GM23338 (cell line): ENCODE measurements around the gene EZH2. TPM values are rescaled to one million over a fixed set of nuclear protein-coding genes. Genes with fewer than 3 reads are reported as not detected.

Source experiments
- ATAC-seq: fragments of 200-7000 bp; cut with Tn5 transposase; 3 replicates; pipeline ENCODE4 v1.9.1; 2020
- DNase-seq: peaks from one replicate; pipeline ENCODE4 v3.0.0-alpha.2; 2015; ENCODE audit warnings: low spot score
- H2AFZ ChIP-seq: fragments of 200-600 bp; sonication (generic); 2 replicates; pipeline ENCODE4 v1.8.0; 2016; ENCODE audit warnings: antibody characterized with exemption, mild to moderate bottlenecking, moderate library complexity
- H3F3A ChIP-seq: fragments of 200-600 bp; sonication (generic); replicated peaks from 2 replicates; pipeline ENCODE4 v1.8.0; 2017; ENCODE audit warnings: antibody characterized with exemption, mixed run types, low read depth
- H3K27ac ChIP-seq: fragments of 200-600 bp; sonication (generic); 2 replicates; pipeline ENCODE4 v1.6.1; 2016; ENCODE audit warnings: low read depth
- H3K27me3 ChIP-seq: fragments of 200-600 bp; sonication (generic); 2 replicates; pipeline ENCODE4 v1.8.0; 2016; ENCODE audit warnings: mild to moderate bottlenecking, mixed run types, moderate library complexity; ENCODE audit not compliant: insufficient read depth
- H3K36me3 ChIP-seq: fragments of 200-600 bp; sonication (generic); 2 replicates; pipeline ENCODE4 v1.8.0; 2016; ENCODE audit warnings: mild to moderate bottlenecking; ENCODE audit not compliant: insufficient read depth
- H3K4me1 ChIP-seq: fragments of 200-600 bp; sonication (generic); 2 replicates; pipeline ENCODE4 v1.8.0; 2016; ENCODE audit warnings: mild to moderate bottlenecking, moderate library complexity; ENCODE audit not compliant: insufficient read depth
- H3K4me2 ChIP-seq: fragments of 200-600 bp; sonication (generic); 2 replicates; pipeline ENCODE4 v1.7.1; 2017; ENCODE audit warnings: mixed run types
- H3K4me3 ChIP-seq: fragments of 200-600 bp; sonication (generic); 2 replicates; pipeline ENCODE4 v1.6.1; 2016; ENCODE audit warnings: mixed run types
- H3K79me2 ChIP-seq: fragments of 200-600 bp; sonication (generic); replicated peaks from 2 replicates; pipeline ENCODE4 v1.8.0; 2017; ENCODE audit warnings: mild to moderate bottlenecking; ENCODE audit not compliant: insufficient read depth
- H3K9me2 ChIP-seq: fragments of 200-600 bp; sonication (generic); 2 replicates; pipeline ENCODE4 v1.8.0; 2017; ENCODE audit not compliant: insufficient read depth
- H4K20me1 ChIP-seq: fragments of 200-600 bp; sonication (generic); replicated peaks from 2 replicates; pipeline ENCODE4 v1.8.0; 2017; ENCODE audit warnings: mild to moderate bottlenecking; ENCODE audit not compliant: insufficient read depth
- H3K27ac Mint-ChIP-seq: 2 replicates; pipeline ENCODE4 v1.8.0; 2020; ENCODE audit warnings: inconsistent platforms, mild to moderate bottlenecking, moderate library complexity, mixed read lengths
- H3K27me3 Mint-ChIP-seq: 3 replicates; pipeline ENCODE4 v1.8.0; 2022; ENCODE audit warnings: low read depth, mild to moderate bottlenecking, moderate library complexity, mixed read lengths, inconsistent platforms; ENCODE audit not compliant: insufficient read depth, poor library complexity
- H3K36me3 Mint-ChIP-seq: 3 replicates; pipeline ENCODE4 v1.8.0; 2021; ENCODE audit warnings: low read depth, mild to moderate bottlenecking, inconsistent platforms, moderate library complexity, mixed read lengths
- H3K4me1 Mint-ChIP-seq: 3 replicates; pipeline ENCODE4 v1.8.0; 2020; ENCODE audit warnings: mild to moderate bottlenecking, inconsistent platforms, mixed read lengths
- H3K4me3 Mint-ChIP-seq: 3 replicates; pipeline ENCODE4 v1.8.0; 2021; ENCODE audit warnings: moderate library complexity, mild to moderate bottlenecking, inconsistent platforms, mixed read lengths
- H3K9me3 Mint-ChIP-seq: 3 replicates; pipeline ENCODE4 v1.8.0; 2020; ENCODE audit warnings: moderate library complexity, mild to moderate bottlenecking, inconsistent platforms, mixed read lengths
- CREB1 ChIP-seq: fragments of 250-450 bp; sonication (Bioruptor Pico); IDR thresholded peaks from 2 replicates; pipeline ENCODE4 v1.5.0; 2020; ENCODE audit warnings: low read depth, mild to moderate bottlenecking, moderate library complexity
- EZH2 ChIP-seq: fragments of 200-600 bp; sonication (generic); IDR thresholded peaks from one replicate; pipeline ENCODE4 v1.8.0; 2017; ENCODE audit warnings: antibody characterized with exemption, mild to moderate bottlenecking, low read depth; ENCODE audit not compliant: unreplicated experiment
- EZH2phosphoT487 ChIP-seq: fragments of 200-600 bp; sonication (generic); IDR thresholded peaks from one replicate; pipeline ENCODE4 v1.8.1; 2018; ENCODE audit warnings: antibody characterized with exemption; ENCODE audit not compliant: unreplicated experiment
- JUNB ChIP-seq: IDR thresholded peaks from one replicate; pipeline ENCODE4 v1.6.1; 2016; ENCODE audit warnings: antibody characterized with exemption; ENCODE audit not compliant: unreplicated experiment
- NANOG ChIP-seq: IDR thresholded peaks from 2 replicates; pipeline ENCODE4 v1.6.1; 2016; ENCODE audit warnings: antibody characterized with exemption, borderline replicate concordance
- POLR2AphosphoS5 ChIP-seq: IDR thresholded peaks from 2 replicates; pipeline ENCODE4 v1.6.1; 2016; ENCODE audit warnings: antibody characterized with exemption, low read depth
- STAT1 ChIP-seq: IDR thresholded peaks from one replicate; pipeline ENCODE4 v1.6.1; 2016; ENCODE audit warnings: antibody characterized with exemption; ENCODE audit not compliant: unreplicated experiment
- ZNF114 ChIP-seq: fragments of 250-450 bp; sonication (Bioruptor Pico); IDR thresholded peaks from 2 replicates; pipeline ENCODE4 v1.5.0; 2020; ENCODE audit warnings: mild to moderate bottlenecking, moderate library complexity
- polyA plus RNA-seq: library from polyadenylated mRNA; unstranded; fragments of >200 nt; fragmentation: Nextera tagmentation; extraction: Ambion mirVana; gene quantifications from 2 replicates; pipeline ENCODE4 v1.2.1, GENCODE V29; 2016
- total RNA-seq: library from RNA; depleted of rRNA; stranded (reverse); fragments of >200 nt; shearing (Covaris generic); gene quantifications from 2 replicates; pipeline ENCODE4 v1.2.3, GENCODE V29; 2014
- TF ChIP-seq, protein P1 (sequence below): fragments of 250-450 bp; sonication (Bioruptor Pico); IDR thresholded peaks from 2 replicates; pipeline ENCODE4 v1.5.0; 2020; ENCODE audit warnings: mild to moderate bottlenecking, moderate library complexity
- TF ChIP-seq, protein P2 (sequence below): IDR thresholded peaks from 2 replicates; pipeline ENCODE4 v1.6.1; 2016; ENCODE audit warnings: antibody characterized with exemption
- TF ChIP-seq, protein P3 (sequence below), 2 experiments: fragments of 200-600 bp in 1 of 2; sonication (generic) in 1 of 2; conservative IDR thresholded peaks; 2 replicates each; pipeline versions ENCODE4 v1.5.1 to v1.6.1; 2016 to 2017; ENCODE audit warnings: antibody characterized with exemption in 2 of 2, low read depth in 2 of 2, mild to moderate bottlenecking in 2 of 2, moderate library complexity in 1 of 2
- TF ChIP-seq, protein P4 (sequence below): IDR thresholded peaks from one replicate; pipeline ENCODE4 v1.6.1; 2018; ENCODE audit warnings: antibody characterized with exemption; ENCODE audit not compliant: unreplicated experiment

The EZH2 gene
- total and polyA plus RNA-seq, 2 experiments from 2014 or later: 33.9 to 38.6 TPM

DNA sequence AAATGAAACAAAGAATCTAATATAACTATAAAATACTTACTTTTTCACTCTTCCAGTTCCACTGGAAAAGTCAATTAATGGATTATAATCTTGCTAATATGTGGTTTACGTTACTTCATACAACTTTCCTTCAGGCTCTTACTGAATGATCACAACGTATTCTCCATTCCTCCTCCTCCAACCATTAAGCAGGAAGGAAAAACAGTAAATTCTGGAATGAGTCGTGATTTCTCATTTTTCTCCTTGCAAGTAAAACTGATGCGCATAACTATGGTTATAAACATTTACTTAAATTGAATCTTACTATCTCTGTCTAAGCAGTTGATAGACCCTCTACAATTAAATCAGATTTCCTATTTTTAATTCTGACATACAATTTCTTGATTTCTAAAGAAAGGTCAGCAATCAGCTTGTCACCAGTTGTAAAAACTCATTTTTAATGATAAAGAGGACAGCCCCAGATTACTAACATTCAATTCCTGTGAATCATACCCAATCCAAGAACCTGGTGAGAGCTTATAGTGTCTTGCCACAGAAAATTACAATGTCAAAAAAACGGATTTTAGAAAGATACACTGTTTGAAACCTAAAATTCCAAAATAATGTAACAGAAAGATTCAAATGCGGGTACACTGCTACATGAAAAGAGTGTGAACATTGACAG is 64.3 kb downstream of the EZH2 start:
- H3K9me3 Mint-ChIP-seq: no peaks in the 10 kb centered on the region
- Histone ChIP-seq H3K4me1 (0 out of 2 replicates have a peak, but pooled peaks cover 7% of the 10 kb centered on the region), H3K4me3 (no peak overlapping the region), H3K27ac (no peak overlapping the region), H2AFZ (no peak overlapping the region), H4K20me1 (no peaks in the 10 kb centered on the region), H3K27me3 (no peaks in the 10 kb centered on the region), H3K79me2 (no peaks in the 10 kb centered on the region; the same call in 1 of the 2 replicates), H3K9me2 (no peaks in the 10 kb centered on the region), H3F3A (no peaks in the 10 kb centered on the region), H3K4me2 (no peak overlapping the region), H3K36me3 (peaks cover 7% of the 10 kb centered on the region; the same call in 1 of the 2 replicates)
- DNase-seq: no peak
- H3K4me1 Mint-ChIP-seq: peaks cover 10% of the 10 kb centered on the region; the same call in 2 of the 3 replicates
- ATAC-seq: no peak
- H3K4me3 Mint-ChIP-seq: no peak overlapping the region
- no peak for TF ChIP-seq EZH2phosphoT487
- no peak for TF ChIP-seq STAT1
- no peak for TF ChIP-seq CREB1
- no peak for TF ChIP-seq POLR2AphosphoS5
- TF ChIP-seq EZH2: no peak
- TF ChIP-seq ZNF114 (CRISPR knock-in tag): no peak
- TF ChIP-seq JUNB: no peak
- TF ChIP-seq, protein P1, sequence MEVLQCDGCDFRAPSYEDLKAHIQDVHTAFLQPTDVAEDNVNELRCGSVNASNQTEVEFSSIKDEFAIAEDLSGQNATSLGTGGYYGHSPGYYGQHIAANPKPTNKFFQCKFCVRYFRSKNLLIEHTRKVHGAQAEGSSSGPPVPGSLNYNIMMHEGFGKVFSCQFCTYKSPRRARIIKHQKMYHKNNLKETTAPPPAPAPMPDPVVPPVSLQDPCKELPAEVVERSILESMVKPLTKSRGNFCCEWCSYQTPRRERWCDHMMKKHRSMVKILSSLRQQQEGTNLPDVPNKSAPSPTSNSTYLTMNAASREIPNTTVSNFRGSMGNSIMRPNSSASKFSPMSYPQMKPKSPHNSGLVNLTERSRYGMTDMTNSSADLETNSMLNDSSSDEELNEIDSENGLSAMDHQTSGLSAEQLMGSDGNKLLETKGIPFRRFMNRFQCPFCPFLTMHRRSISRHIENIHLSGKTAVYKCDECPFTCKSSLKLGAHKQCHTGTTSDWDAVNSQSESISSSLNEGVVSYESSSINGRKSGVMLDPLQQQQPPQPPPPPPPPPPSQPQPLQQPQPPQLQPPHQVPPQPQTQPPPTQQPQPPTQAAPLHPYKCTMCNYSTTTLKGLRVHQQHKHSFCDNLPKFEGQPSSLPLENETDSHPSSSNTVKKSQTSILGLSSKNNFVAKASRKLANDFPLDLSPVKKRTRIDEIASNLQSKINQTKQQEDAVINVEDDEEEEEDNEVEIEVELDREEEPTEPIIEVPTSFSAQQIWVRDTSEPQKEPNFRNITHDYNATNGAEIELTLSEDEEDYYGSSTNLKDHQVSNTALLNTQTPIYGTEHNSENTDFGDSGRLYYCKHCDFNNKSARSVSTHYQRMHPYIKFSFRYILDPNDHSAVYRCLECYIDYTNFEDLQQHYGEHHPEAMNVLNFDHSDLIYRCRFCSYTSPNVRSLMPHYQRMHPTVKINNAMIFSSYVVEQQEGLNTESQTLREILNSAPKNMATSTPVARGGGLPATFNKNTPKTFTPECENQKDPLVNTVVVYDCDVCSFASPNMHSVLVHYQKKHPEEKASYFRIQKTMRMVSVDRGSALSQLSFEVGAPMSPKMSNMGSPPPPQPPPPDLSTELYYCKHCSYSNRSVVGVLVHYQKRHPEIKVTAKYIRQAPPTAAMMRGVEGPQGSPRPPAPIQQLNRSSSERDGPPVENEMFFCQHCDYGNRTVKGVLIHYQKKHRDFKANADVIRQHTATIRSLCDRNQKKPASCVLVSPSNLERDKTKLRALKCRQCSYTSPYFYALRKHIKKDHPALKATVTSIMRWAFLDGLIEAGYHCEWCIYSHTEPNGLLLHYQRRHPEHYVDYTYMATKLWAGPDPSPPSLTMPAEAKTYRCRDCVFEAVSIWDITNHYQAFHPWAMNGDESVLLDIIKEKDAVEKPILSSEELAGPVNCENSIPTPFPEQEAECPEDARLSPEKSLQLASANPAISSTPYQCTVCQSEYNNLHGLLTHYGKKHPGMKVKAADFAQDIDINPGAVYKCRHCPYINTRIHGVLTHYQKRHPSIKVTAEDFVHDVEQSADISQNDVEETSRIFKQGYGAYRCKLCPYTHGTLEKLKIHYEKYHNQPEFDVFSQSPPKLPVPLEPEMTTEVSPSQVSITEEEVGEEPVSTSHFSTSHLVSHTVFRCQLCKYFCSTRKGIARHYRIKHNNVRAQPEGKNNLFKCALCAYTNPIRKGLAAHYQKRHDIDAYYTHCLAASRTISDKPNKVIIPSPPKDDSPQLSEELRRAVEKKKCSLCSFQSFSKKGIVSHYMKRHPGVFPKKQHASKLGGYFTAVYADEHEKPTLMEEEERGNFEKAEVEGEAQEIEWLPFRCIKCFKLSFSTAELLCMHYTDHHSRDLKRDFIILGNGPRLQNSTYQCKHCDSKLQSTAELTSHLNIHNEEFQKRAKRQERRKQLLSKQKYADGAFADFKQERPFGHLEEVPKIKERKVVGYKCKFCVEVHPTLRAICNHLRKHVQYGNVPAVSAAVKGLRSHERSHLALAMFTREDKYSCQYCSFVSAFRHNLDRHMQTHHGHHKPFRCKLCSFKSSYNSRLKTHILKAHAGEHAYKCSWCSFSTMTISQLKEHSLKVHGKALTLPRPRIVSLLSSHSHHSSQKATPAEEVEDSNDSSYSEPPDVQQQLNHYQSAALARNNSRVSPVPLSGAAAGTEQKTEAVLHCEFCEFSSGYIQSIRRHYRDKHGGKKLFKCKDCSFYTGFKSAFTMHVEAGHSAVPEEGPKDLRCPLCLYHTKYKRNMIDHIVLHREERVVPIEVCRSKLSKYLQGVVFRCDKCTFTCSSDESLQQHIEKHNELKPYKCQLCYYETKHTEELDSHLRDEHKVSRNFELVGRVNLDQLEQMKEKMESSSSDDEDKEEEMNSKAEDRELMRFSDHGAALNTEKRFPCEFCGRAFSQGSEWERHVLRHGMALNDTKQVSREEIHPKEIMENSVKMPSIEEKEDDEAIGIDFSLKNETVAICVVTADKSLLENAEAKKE: no peak
- TF ChIP-seq, protein P2, sequence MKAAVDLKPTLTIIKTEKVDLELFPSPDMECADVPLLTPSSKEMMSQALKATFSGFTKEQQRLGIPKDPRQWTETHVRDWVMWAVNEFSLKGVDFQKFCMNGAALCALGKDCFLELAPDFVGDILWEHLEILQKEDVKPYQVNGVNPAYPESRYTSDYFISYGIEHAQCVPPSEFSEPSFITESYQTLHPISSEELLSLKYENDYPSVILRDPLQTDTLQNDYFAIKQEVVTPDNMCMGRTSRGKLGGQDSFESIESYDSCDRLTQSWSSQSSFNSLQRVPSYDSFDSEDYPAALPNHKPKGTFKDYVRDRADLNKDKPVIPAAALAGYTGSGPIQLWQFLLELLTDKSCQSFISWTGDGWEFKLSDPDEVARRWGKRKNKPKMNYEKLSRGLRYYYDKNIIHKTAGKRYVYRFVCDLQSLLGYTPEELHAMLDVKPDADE: no peak
- TF ChIP-seq, protein P3, sequence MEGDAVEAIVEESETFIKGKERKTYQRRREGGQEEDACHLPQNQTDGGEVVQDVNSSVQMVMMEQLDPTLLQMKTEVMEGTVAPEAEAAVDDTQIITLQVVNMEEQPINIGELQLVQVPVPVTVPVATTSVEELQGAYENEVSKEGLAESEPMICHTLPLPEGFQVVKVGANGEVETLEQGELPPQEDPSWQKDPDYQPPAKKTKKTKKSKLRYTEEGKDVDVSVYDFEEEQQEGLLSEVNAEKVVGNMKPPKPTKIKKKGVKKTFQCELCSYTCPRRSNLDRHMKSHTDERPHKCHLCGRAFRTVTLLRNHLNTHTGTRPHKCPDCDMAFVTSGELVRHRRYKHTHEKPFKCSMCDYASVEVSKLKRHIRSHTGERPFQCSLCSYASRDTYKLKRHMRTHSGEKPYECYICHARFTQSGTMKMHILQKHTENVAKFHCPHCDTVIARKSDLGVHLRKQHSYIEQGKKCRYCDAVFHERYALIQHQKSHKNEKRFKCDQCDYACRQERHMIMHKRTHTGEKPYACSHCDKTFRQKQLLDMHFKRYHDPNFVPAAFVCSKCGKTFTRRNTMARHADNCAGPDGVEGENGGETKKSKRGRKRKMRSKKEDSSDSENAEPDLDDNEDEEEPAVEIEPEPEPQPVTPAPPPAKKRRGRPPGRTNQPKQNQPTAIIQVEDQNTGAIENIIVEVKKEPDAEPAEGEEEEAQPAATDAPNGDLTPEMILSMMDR (conservative IDR thresholded peaks at IDR 0.05; ENCODE audit: low read depth in 2 of 2): no peak
- no peak for TF ChIP-seq NANOG
- TF ChIP-seq, protein P4, sequence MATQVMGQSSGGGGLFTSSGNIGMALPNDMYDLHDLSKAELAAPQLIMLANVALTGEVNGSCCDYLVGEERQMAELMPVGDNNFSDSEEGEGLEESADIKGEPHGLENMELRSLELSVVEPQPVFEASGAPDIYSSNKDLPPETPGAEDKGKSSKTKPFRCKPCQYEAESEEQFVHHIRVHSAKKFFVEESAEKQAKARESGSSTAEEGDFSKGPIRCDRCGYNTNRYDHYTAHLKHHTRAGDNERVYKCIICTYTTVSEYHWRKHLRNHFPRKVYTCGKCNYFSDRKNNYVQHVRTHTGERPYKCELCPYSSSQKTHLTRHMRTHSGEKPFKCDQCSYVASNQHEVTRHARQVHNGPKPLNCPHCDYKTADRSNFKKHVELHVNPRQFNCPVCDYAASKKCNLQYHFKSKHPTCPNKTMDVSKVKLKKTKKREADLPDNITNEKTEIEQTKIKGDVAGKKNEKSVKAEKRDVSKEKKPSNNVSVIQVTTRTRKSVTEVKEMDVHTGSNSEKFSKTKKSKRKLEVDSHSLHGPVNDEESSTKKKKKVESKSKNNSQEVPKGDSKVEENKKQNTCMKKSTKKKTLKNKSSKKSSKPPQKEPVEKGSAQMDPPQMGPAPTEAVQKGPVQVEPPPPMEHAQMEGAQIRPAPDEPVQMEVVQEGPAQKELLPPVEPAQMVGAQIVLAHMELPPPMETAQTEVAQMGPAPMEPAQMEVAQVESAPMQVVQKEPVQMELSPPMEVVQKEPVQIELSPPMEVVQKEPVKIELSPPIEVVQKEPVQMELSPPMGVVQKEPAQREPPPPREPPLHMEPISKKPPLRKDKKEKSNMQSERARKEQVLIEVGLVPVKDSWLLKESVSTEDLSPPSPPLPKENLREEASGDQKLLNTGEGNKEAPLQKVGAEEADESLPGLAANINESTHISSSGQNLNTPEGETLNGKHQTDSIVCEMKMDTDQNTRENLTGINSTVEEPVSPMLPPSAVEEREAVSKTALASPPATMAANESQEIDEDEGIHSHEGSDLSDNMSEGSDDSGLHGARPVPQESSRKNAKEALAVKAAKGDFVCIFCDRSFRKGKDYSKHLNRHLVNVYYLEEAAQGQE: no peak
- no peaks in the 10 kb centered on the region for H3K27me3 Mint-ChIP-seq
- peaks cover 40% of the 10 kb centered on the region for H3K36me3 Mint-ChIP-seq
- peak overlapping the region; percentile 68 for H3K27ac Mint-ChIP-seq
